ENCODE data around the gene FAM72A.
"Not testable (repeated sequence)": the region's sequence is repeated elsewhere in the genome, so short reads cannot be mapped to it uniquely, and the experiment has no call there.

FAM72A gene

GRCh38 chr1:206220332-206221000, 17.8 kb upstream of the FAM72A start:
- not testable (repeated sequence) for H3K79me2 ChIP-seq (ENCODE audit: control insufficient read depth, low read length); H3K9me3 ChIP-seq (ENCODE audit: control insufficient read depth, insufficient read depth, low read length); H3K27ac ChIP-seq (ENCODE audit: low read depth, low read length); H3F3A ChIP-seq (ENCODE audit: control insufficient read depth, insufficient read depth); H3K4me3 ChIP-seq (ENCODE audit: low read length); H4K20me1 ChIP-seq (ENCODE audit: control insufficient read depth, insufficient read depth, low read depth, low read length); H3K4me2 ChIP-seq (ENCODE audit: low read length); H3K27me3 ChIP-seq (ENCODE audit: control insufficient read depth, low read length); H3K36me3 ChIP-seq (ENCODE audit: control insufficient read depth, low read length); H3K9me2 ChIP-seq (replicated peaks; ENCODE audit: control insufficient read depth, low read length); H3K4me1 ChIP-seq (ENCODE audit: control insufficient read depth, low read length)

DNA sequence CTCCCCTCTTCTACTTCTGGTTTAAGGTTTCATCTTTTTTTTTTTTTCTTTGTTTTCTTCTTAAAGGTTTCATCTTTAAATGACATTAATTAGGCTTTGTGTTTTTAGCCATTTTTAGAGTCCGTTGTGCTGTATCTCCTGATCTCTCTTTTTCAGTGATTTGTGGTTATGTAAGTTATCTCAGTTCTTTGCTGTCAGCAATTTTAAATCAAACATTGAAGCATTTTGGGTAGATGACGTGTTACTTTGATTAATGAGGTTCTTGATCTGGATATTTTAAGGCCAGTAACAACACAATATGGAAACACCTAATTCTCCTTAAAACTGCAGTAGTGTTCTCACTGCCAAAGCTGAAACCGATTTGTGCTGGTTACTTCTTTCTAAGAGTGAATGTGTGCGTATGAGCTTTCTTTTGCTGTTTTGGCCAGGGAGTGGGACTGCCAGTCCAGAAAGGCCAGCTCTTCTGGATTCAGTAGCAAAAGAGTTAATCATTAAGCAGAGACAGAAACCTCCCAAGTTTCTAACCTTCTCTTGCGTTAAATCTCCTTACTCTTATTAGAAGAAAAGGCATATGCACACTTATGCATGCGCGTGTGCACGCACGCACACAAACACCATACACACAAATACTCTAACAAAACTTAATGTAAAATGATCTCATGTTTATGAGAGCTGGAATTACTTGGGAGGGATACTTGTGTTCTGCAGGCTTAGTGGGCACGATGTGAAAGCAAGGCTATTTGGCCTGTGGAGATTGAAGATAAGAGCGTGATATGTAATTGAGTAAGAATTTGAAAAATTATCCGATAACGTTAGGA, 17.1 kb upstream of the FAM72A start:
- not testable (repeated sequence) for H3K36me3 ChIP-seq (ENCODE audit: control insufficient read depth, low read length); H3K4me2 ChIP-seq (ENCODE audit: low read length); H3F3A ChIP-seq (ENCODE audit: control insufficient read depth, insufficient read depth); H3K27ac ChIP-seq (ENCODE audit: low read depth, low read length); H3K27me3 ChIP-seq (ENCODE audit: control insufficient read depth, low read length); H4K20me1 ChIP-seq (ENCODE audit: control insufficient read depth, insufficient read depth, low read depth, low read length); H3K9me3 ChIP-seq (ENCODE audit: control insufficient read depth, insufficient read depth, low read length); H3K9me2 ChIP-seq (replicated peaks; ENCODE audit: control insufficient read depth, low read length); H3K4me3 ChIP-seq (ENCODE audit: low read length); H3K79me2 ChIP-seq (ENCODE audit: control insufficient read depth, low read length); H3K4me1 ChIP-seq (ENCODE audit: control insufficient read depth, low read length)

DNA sequence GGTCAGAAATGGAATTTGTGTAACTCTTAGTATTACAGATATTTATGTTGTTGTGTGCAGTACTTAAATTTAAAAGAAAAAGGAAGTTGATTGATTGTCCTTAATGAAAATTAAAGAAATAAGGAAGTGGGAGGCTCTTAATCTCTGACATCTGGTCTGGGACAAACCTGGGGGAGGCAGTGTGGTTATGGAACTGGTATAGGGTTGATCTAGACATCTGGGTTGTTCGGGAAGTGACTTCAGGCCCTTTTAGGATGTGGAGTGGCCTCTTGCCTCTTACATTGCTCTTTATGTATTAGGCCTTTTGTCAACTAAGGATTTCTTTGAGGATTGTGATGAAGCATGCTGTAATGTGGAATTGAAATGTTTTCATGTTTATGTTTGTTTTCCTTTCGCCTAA, 16.1 kb upstream of the FAM72A start:
- not testable (repeated sequence) for H3K36me3 ChIP-seq (ENCODE audit: control insufficient read depth, low read length); H3K9me3 ChIP-seq (ENCODE audit: control insufficient read depth, insufficient read depth, low read length); H3K27ac ChIP-seq (ENCODE audit: low read depth, low read length); H3K4me3 ChIP-seq (ENCODE audit: low read length); H3K79me2 ChIP-seq (ENCODE audit: control insufficient read depth, low read length); H3F3A ChIP-seq (ENCODE audit: control insufficient read depth, insufficient read depth); H3K4me2 ChIP-seq (ENCODE audit: low read length); H3K4me1 ChIP-seq (ENCODE audit: control insufficient read depth, low read length); H3K9me2 ChIP-seq (replicated peaks; ENCODE audit: control insufficient read depth, low read length); H4K20me1 ChIP-seq (ENCODE audit: control insufficient read depth, insufficient read depth, low read depth, low read length); H3K27me3 ChIP-seq (ENCODE audit: control insufficient read depth, low read length)

GRCh38 chr1:206218285-206218684, 15.6 kb upstream of the FAM72A start:
- H3K79me2 ChIP-seq (ENCODE audit: control insufficient read depth, low read length); H3K4me3 ChIP-seq (ENCODE audit: low read length); H3K27me3 ChIP-seq (ENCODE audit: control insufficient read depth, low read length); H3K4me2 ChIP-seq (ENCODE audit: low read length); H3K36me3 ChIP-seq (ENCODE audit: control insufficient read depth, low read length); H3K9me3 ChIP-seq (ENCODE audit: control insufficient read depth, insufficient read depth, low read length); H3K27ac ChIP-seq (ENCODE audit: low read depth, low read length); H3K9me2 ChIP-seq (replicated peaks; ENCODE audit: control insufficient read depth, low read length); H3F3A ChIP-seq (ENCODE audit: control insufficient read depth, insufficient read depth); H4K20me1 ChIP-seq (ENCODE audit: control insufficient read depth, insufficient read depth, low read depth, low read length); H3K4me1 ChIP-seq (ENCODE audit: control insufficient read depth, low read length): not testable (repeated sequence)

GRCh38 chr1:206215600-206216392, 13.2 kb upstream of the FAM72A start:
- H3K4me1 ChIP-seq (ENCODE audit: control insufficient read depth, low read length); H4K20me1 ChIP-seq (ENCODE audit: control insufficient read depth, insufficient read depth, low read depth, low read length); H3K36me3 ChIP-seq (ENCODE audit: control insufficient read depth, low read length); H3K27ac ChIP-seq (ENCODE audit: low read depth, low read length); H3K27me3 ChIP-seq (ENCODE audit: control insufficient read depth, low read length); H3K9me2 ChIP-seq (replicated peaks; ENCODE audit: control insufficient read depth, low read length); H3K4me2 ChIP-seq (ENCODE audit: low read length); H3K4me3 ChIP-seq (ENCODE audit: low read length); H3K9me3 ChIP-seq (ENCODE audit: control insufficient read depth, insufficient read depth, low read length); H3F3A ChIP-seq (ENCODE audit: control insufficient read depth, insufficient read depth); H3K79me2 ChIP-seq (ENCODE audit: control insufficient read depth, low read length): not testable (repeated sequence)

- H3K9me3 ChIP-seq (ENCODE audit: control insufficient read depth, insufficient read depth, low read length); H3K4me1 ChIP-seq (ENCODE audit: control insufficient read depth, low read length); H4K20me1 ChIP-seq (ENCODE audit: control insufficient read depth, insufficient read depth, low read depth, low read length); H3K4me3 ChIP-seq (ENCODE audit: low read length); H3K9me2 ChIP-seq (replicated peaks; ENCODE audit: control insufficient read depth, low read length); H3K4me2 ChIP-seq (ENCODE audit: low read length); H3K27ac ChIP-seq (ENCODE audit: low read depth, low read length); H3K27me3 ChIP-seq (ENCODE audit: control insufficient read depth, low read length); H3K36me3 ChIP-seq (ENCODE audit: control insufficient read depth, low read length); H3F3A ChIP-seq (ENCODE audit: control insufficient read depth, insufficient read depth); H3K79me2 ChIP-seq (ENCODE audit: control insufficient read depth, low read length): not testable (repeated sequence)
Measured at GRCh38 chr1:206210802-206211201, 8.2 kb upstream of the FAM72A start.

- not testable (repeated sequence) for H3K36me3 ChIP-seq (ENCODE audit: control insufficient read depth, low read length); H3K27ac ChIP-seq (ENCODE audit: low read depth, low read length); H3K4me1 ChIP-seq (ENCODE audit: control insufficient read depth, low read length); H3K27me3 ChIP-seq (ENCODE audit: control insufficient read depth, low read length); H3F3A ChIP-seq (ENCODE audit: control insufficient read depth, insufficient read depth); H3K9me3 ChIP-seq (ENCODE audit: control insufficient read depth, insufficient read depth, low read length); H3K4me3 ChIP-seq (ENCODE audit: low read length); H3K79me2 ChIP-seq (ENCODE audit: control insufficient read depth, low read length); H3K9me2 ChIP-seq (replicated peaks; ENCODE audit: control insufficient read depth, low read length); H4K20me1 ChIP-seq (ENCODE audit: control insufficient read depth, insufficient read depth, low read depth, low read length); H3K4me2 ChIP-seq (ENCODE audit: low read length)
Measured at GRCh38 chr1:206205569-206205968, 2.9 kb upstream of the FAM72A start.

- not testable (repeated sequence) for H3K27ac ChIP-seq (ENCODE audit: low read depth, low read length)
Measured at GRCh38 chr1:206204871-206205270, 2.2 kb upstream of the FAM72A start.

More at GRCh38 chr1:206204871-206205270, 2.2 kb upstream of the FAM72A start:
- Histone ChIP-seq H3K4me3 (ENCODE audit: low read length) (peak overlapping the region; percentile 57), H3K4me2 (ENCODE audit: low read length) (peak overlapping the region; percentile 57; the same call in 1 of the 2 replicates)
- not testable (repeated sequence) for H3K9me3 ChIP-seq (ENCODE audit: control insufficient read depth, insufficient read depth, low read length); H3K4me1 ChIP-seq (ENCODE audit: control insufficient read depth, low read length); H3K79me2 ChIP-seq (ENCODE audit: control insufficient read depth, low read length); H3F3A ChIP-seq (ENCODE audit: control insufficient read depth, insufficient read depth); H3K36me3 ChIP-seq (ENCODE audit: control insufficient read depth, low read length); H3K27me3 ChIP-seq (ENCODE audit: control insufficient read depth, low read length); H3K9me2 ChIP-seq (replicated peaks; ENCODE audit: control insufficient read depth, low read length); H4K20me1 ChIP-seq (ENCODE audit: control insufficient read depth, insufficient read depth, low read depth, low read length)

All from DOHH2 (cell line).